K562 (cell line): ENCODE data around the gene CEBPE. TPM values are rescaled to one million over a fixed set of nuclear protein-coding genes. Genes with fewer than 3 reads are reported as not detected.

Experiments
- CCNT2 ChIP-seq: IDR thresholded peaks from 2 replicates; pipeline ENCODE4 v1.6.1; 2011; ENCODE audit warnings: borderline replicate concordance, low read depth, mild to moderate bottlenecking, moderate library complexity, mixed read lengths, low read length; ENCODE audit not compliant: insufficient read length; ENCODE audit errors: extremely low read depth
- CHAMP1 ChIP-seq: fragments of 450-650 bp; IDR thresholded peaks from 2 replicates; pipeline ENCODE4 v1.6.1; 2016; ENCODE audit warnings: mild to moderate bottlenecking
- CHD2 ChIP-seq: IDR thresholded peaks from 2 replicates; pipeline ENCODE4 v1.6.1; 2011; ENCODE audit warnings: low read depth, low read length
- DACH1 ChIP-seq: fragments of 450-650 bp; IDR thresholded peaks from 2 replicates; pipeline ENCODE4 v1.6.1; 2018; ENCODE audit not compliant: partially characterized antibody
- EHMT2 ChIP-seq: fragments of 450-650 bp; IDR thresholded peaks from 2 replicates; pipeline ENCODE4 v1.6.1; 2018; ENCODE audit warnings: antibody characterized with exemption
- FOXK1 ChIP-seq: sonication (generic); formaldehyde crosslinking; IDR thresholded peaks from 2 replicates; pipeline ENCODE4 v1.8.0; 2022; ENCODE audit warnings: missing genetic modification reagents, mild to moderate bottlenecking, borderline replicate concordance
- GABPA ChIP-seq: fragments of 200-800 bp; sonication (Bioruptor generic); conservative IDR thresholded peaks from 2 replicates; pipeline ENCODE4 v1.6.1; 2016; ENCODE audit warnings: low read depth, missing genetic modification characterization, missing compliant biosample characterization
- GABPB2 ChIP-seq: fragments of 250-450 bp; sonication (Bioruptor Pico); conservative IDR thresholded peaks from 2 replicates; pipeline ENCODE4 v1.5.1; 2021; ENCODE audit warnings: mild to moderate bottlenecking
- HMG20B ChIP-seq: fragments of 250-450 bp; sonication (Bioruptor Pico); IDR thresholded peaks from 2 replicates; pipeline ENCODE4 v1.5.0; 2021; ENCODE audit warnings: mild to moderate bottlenecking
- HSF4 ChIP-seq: fragments of 250-450 bp; sonication (Bioruptor Pico); IDR thresholded peaks from 2 replicates; pipeline ENCODE4 v2.1.2; 2022; ENCODE audit warnings: mild to moderate bottlenecking, moderate library complexity, borderline replicate concordance
- KHSRP ChIP-seq: fragments of 450-650 bp; IDR thresholded peaks from 2 replicates; pipeline ENCODE4 v1.6.1; 2017
- MLLT1 ChIP-seq, 2 experiments: fragments of 450-650 bp; IDR thresholded peaks; 2 replicates each; pipeline ENCODE4 v1.6.1; 2016
- NCOA6 ChIP-seq: fragments of 450-650 bp; IDR thresholded peaks from 2 replicates; pipeline ENCODE4 v1.6.1; 2017; ENCODE audit warnings: mild to moderate bottlenecking
- SMARCC2 ChIP-seq: fragments of 450-650 bp; IDR thresholded peaks from 2 replicates; pipeline ENCODE4 v1.6.1; 2017; ENCODE audit warnings: antibody characterized with exemption, moderate library complexity, mild to moderate bottlenecking, low read depth
- STAT6 ChIP-seq: sonication (generic); formaldehyde crosslinking; IDR thresholded peaks from 2 replicates; pipeline ENCODE4 v1.8.1; 2023; ENCODE audit warnings: mild to moderate bottlenecking, missing genetic modification reagents
- THRA ChIP-seq: fragments of 450-650 bp; IDR thresholded peaks from 2 replicates; pipeline ENCODE4 v1.6.1; 2017; ENCODE audit warnings: mild to moderate bottlenecking, moderate library complexity
- XRCC4 ChIP-seq: IDR thresholded peaks from one replicate; pipeline ENCODE4 v1.6.1; 2011; ENCODE audit not compliant: insufficient read depth, insufficient read length; ENCODE audit errors: extremely low read depth
- ZBTB12 ChIP-seq: fragments of 250-450 bp; sonication (Bioruptor Pico); IDR thresholded peaks from 2 replicates; pipeline ENCODE4 v1.4.0; 2020
- ZC3H8 ChIP-seq: fragments of 450-650 bp; IDR thresholded peaks from 2 replicates; pipeline ENCODE4 v1.6.1; 2017
- ZFPM2 ChIP-seq: fragments of 250-450 bp; sonication (Bioruptor Pico); IDR thresholded peaks from 2 replicates; pipeline ENCODE4 v1.5.1; 2022; ENCODE audit warnings: mild to moderate bottlenecking
- ZNF121 ChIP-seq: sonication (generic); formaldehyde crosslinking; conservative IDR thresholded peaks from 2 replicates; pipeline ENCODE4 v1.8.0; 2022; ENCODE audit warnings: missing genetic modification reagents
- ZNF174 ChIP-seq: fragments of 250-450 bp; sonication (Bioruptor Pico); IDR thresholded peaks from 2 replicates; pipeline ENCODE4 v1.4.0; 2020; ENCODE audit warnings: mild to moderate bottlenecking
- polyA plus RNA-seq, 8 experiments: library from polyadenylated mRNA; depleted of rRNA in 4 of 8; stranded (reverse) in 5 of 8; unstranded in 3 of 8; fragments of >200 nt; fragmentation: Nextera tagmentation in 2 of 8; fragmentation: Illumina TruSeq in 1 of 8; extraction: Ambion mirVana in 2 of 8; extraction: Trizol in 1 of 8; gene quantifications; 2 replicates each; pipeline versions ENCODE4 v1.2.1 to v1.2.3, GENCODE V29; 2011 to 2014; ENCODE audit warnings: inconsistent platforms in 1 of 8, missing spikeins in 1 of 8
- total RNA-seq, 7 experiments: library from RNA; depleted of rRNA in 6 of 7; stranded (reverse); fragments of >200 nt in 6 of 7; fragmentation: Illumina TruSeq in 2 of 7; extraction: Trizol in 2 of 7; gene quantifications; 2 replicates each; pipeline versions ENCODE4 v1.2.1 to v1.2.3, GENCODE V29; 2011 to 2021; ENCODE audit warnings: low replicate concordance in 1 of 7

CEBPE gene
- total and polyA plus RNA-seq, 9 of the 15 experiments (the other 6 are each of a cell fraction or from before 2014, with no cell fraction given): 0.09 to 0.15 (median 0.13) TPM; not detected in 6

- TF ChIP-seq CHAMP1 (no peak), MLLT1 (IDR thresholded peaks at IDR 0.05) (no peak), HMG20B (no peak), STAT6 (CRISPR knock-in tag) (no peak), SMARCC2 (peak; percentile 70), ZC3H8 (no peak), NCOA6 (no peak), GABPA (0 out of 2 replicates have a peak, but pooled peaks have one; percentile 18), ZBTB12 (no peak), ZFPM2 (CRISPR knock-in tag) (no peak), ZNF174 (CRISPR knock-in tag) (no peak), DACH1 (peak; percentile 76), KHSRP (no peak), EHMT2 (no peak), ZNF121 (no peak), GABPB2 (CRISPR knock-in tag) (no peak), HSF4 (CRISPR knock-in tag) (peak; percentile 75; the same call in 1 of the 2 replicates), FOXK1 (CRISPR knock-in tag) (no peak), CCNT2 (peak; percentile 76), XRCC4 (no peak), THRA (no peak), CHD2 (no peak)
Observed at GRCh38 chr14:23164250-23164649, 45.2 kb upstream of the CEBPE start (continued).
